AG09319 (cell line): Measurements from ENCODE around the gene LAMA4.

ENCODE experiments used
- DNase-seq: peaks from one replicate; pipeline ENCODE4 v3.0.0-alpha.2; 2010; ENCODE audit warnings: low read depth; ENCODE audit errors: extremely low read depth
- TF ChIP-seq, protein P1 (sequence below): IDR thresholded peaks from 2 replicates; pipeline ENCODE4 v1.5.1; 2011; ENCODE audit warnings: low read depth, mild to moderate bottlenecking, inconsistent platforms, low read length, moderate library complexity

Gene LAMA4

DNA sequence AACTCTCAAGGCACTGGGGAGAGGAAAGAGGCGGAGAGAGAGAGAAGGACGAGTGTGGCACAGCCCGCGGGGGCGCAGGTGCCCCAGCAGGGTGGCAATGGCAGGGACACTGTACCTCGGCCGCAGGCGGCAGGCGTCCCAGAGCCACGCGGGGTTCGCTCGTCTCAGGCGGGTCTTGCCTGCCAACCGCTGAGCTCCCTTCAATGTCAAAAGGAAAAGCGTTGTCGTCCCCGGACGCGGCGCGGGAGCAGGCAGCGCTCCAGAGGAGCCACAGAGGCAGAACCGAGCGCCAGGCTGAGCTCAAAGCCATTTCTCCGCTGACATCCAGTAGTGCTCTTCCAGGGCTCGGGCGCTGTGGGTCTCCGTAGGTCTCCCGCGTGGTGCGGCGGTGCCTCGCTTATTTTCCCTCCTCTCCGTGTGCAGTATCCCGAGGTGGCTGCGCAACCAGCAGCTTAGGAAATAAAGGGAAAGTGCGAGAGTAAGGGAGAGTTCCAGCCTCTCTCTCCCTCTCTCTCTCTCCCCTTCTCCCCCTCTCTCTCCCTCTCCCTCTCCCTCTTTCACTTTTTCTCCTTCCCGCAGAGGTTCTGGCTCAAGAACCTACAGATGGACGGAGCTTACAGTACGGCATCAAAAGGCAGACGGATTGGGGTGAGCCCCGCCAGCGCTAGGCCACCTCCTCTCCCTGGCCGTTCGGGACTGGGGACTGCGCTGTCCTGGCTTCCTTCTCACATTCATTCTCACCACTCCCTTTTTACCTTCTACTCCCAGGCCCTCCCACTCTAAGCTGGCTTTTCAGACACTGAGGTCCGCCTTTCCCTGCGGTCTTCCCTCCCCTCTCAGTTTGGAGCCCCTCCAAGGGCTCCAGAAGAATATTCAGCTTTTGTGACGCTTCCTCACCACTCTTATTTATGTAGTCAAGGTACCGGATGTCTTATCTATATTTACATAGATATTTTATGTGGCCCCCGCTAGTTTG, at the start of gene LAMA4:
Gene LAMA4 (minus strand): TSS at position 727 of the 976 bp plus-strand sequence. CDS start 417 bp downstream, at position 310.
- DNase-seq, result no peak
- TF ChIP-seq, protein P1, sequence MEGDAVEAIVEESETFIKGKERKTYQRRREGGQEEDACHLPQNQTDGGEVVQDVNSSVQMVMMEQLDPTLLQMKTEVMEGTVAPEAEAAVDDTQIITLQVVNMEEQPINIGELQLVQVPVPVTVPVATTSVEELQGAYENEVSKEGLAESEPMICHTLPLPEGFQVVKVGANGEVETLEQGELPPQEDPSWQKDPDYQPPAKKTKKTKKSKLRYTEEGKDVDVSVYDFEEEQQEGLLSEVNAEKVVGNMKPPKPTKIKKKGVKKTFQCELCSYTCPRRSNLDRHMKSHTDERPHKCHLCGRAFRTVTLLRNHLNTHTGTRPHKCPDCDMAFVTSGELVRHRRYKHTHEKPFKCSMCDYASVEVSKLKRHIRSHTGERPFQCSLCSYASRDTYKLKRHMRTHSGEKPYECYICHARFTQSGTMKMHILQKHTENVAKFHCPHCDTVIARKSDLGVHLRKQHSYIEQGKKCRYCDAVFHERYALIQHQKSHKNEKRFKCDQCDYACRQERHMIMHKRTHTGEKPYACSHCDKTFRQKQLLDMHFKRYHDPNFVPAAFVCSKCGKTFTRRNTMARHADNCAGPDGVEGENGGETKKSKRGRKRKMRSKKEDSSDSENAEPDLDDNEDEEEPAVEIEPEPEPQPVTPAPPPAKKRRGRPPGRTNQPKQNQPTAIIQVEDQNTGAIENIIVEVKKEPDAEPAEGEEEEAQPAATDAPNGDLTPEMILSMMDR, result no peak

- DNase-seq, result no peak
These were observed 47.9 kb upstream of the LAMA4 start for GRCh38 chr6:112302142-112302705.

GRCh38 chr6:112300896-112301295, 46.5 kb upstream of the LAMA4 start:
- TF ChIP-seq, protein P1, result no peak
- DNase-seq, result no peak

More at GRCh38 chr6:112302142-112302705, 47.9 kb upstream of the LAMA4 start:
- TF ChIP-seq, protein P1, result no peak

- no peak for DNase-seq
- TF ChIP-seq, protein P1, result no peak
These were observed 44.5 kb upstream of the LAMA4 start for GRCh38 chr6:112298816-112299281.

GRCh38 chr6:112298021-112298745, 43.8 kb upstream of the LAMA4 start:
- peak; percentile 90 for DNase-seq
- TF ChIP-seq, protein P1, result no peak

GRCh38 chr6:112296694-112297093, 42.3 kb upstream of the LAMA4 start:
- TF ChIP-seq, protein P1, result no peak
- DNase-seq, result no peak
